ENCODE measurements around the gene ST3GAL6.

DNA sequence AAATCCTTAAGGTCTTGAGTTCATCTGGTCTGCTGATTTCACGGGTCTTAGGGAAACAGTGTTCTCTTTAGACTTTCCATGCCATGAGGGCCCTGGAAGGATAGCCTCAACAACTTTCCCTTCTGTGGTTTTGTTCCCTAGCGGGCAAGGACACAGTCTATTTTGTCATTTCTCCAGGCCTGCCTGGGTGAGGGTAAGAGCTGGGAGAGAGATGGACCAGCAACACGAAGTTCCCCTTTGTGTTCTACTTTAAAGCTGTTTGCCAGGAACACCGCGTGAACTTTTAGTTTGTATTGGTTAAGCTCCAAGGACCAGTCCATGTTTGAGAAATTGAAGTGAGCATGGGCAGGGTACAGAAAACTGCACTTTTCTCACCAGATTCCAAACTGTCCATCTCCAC is 20.9 kb downstream of the ST3GAL6 start:
- no peak for TF ChIP-seq POLR2AphosphoS5 (IDR thresholded peaks at IDR 0.05; ENCODE audit: borderline replicate concordance, low read depth, low read length)
- no peak for TF ChIP-seq FOXP2 (optimal IDR thresholded peaks at IDR 0.05; ENCODE audit: control extremely low read depth, extremely low read length, insufficient read depth)
- TF ChIP-seq EZH2 (IDR thresholded peaks at IDR 0.05) = no peak

Measured in SK-N-MC (cell line).